ENCODE results near the gene EPC2.

EPC2 gene

GRCh38 chr2:148810081-148810480, 165.5 kb downstream of the EPC2 start:
- DNase-seq (ENCODE audit: low read depth): no peak

GRCh38 chr2:148812306-148812705, 167.8 kb downstream of the EPC2 start:
- no peak for DNase-seq (ENCODE audit: low read depth)

GRCh38 chr2:148813603-148814065, 169.1 kb downstream of the EPC2 start:
- peak; percentile 35 for DNase-seq (ENCODE audit: low read depth)

GRCh38 chr2:148814143-148814859, 169.8 kb downstream of the EPC2 start:
- DNase-seq (ENCODE audit: low read depth): no peak

GRCh38 chr2:148814860-148815419, 170.4 kb downstream of the EPC2 start:
- DNase-seq (ENCODE audit: low read depth): no peak

GRCh38 chr2:148816176-148816575, 171.6 kb downstream of the EPC2 start:
- DNase-seq (ENCODE audit: low read depth): no peak

GRCh38 chr2:148817210-148817708, 172.7 kb downstream of the EPC2 start:
- no peak for DNase-seq (ENCODE audit: low read depth)

- DNase-seq (ENCODE audit: low read depth): no peak
Measured at GRCh38 chr2:148819019-148819585, 174.6 kb downstream of the EPC2 start.

GRCh38 chr2:148824190-148824589, 179.6 kb downstream of the EPC2 start:
- DNase-seq (ENCODE audit: low read depth): no peak

- DNase-seq (ENCODE audit: low read depth): no peak
Measured at GRCh38 chr2:148826791-148827190, 182.2 kb downstream of the EPC2 start.

GRCh38 chr2:148828941-148829340, 184.4 kb downstream of the EPC2 start:
- DNase-seq (ENCODE audit: low read depth): no peak

- no peak for DNase-seq (ENCODE audit: low read depth)
Measured at GRCh38 chr2:148829618-148830017, 185.1 kb downstream of the EPC2 start.

- DNase-seq (ENCODE audit: low read depth): no peak
Measured at GRCh38 chr2:148832637-148833036, 188.1 kb downstream of the EPC2 start.

Data from activated T-helper 1 cell treated with Interleukin-2 at 50 U/mL for 16 hours (primary cell).